ENCODE results near the gene TRRAP.

DNA sequence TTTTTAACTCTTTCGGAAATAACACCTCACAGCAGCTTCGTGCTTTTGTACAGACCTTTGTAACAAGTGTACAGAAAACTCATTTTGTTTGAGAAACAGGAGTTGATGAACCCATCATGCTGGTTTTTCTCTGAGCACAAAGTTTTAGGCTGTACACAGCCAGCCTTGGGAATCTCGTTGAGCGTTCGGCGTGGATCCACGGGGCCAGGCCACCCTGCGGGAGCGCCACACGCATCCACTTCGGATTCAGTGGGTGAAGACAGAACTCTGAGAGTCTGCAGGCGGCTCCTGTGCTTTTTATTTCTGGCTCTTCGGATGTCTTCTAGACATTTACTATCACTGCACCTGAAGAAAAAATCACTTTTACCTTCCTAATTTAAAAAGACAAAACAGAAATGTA is 134.4 kb downstream of the TRRAP start:
- TF ChIP-seq, protein P1, sequence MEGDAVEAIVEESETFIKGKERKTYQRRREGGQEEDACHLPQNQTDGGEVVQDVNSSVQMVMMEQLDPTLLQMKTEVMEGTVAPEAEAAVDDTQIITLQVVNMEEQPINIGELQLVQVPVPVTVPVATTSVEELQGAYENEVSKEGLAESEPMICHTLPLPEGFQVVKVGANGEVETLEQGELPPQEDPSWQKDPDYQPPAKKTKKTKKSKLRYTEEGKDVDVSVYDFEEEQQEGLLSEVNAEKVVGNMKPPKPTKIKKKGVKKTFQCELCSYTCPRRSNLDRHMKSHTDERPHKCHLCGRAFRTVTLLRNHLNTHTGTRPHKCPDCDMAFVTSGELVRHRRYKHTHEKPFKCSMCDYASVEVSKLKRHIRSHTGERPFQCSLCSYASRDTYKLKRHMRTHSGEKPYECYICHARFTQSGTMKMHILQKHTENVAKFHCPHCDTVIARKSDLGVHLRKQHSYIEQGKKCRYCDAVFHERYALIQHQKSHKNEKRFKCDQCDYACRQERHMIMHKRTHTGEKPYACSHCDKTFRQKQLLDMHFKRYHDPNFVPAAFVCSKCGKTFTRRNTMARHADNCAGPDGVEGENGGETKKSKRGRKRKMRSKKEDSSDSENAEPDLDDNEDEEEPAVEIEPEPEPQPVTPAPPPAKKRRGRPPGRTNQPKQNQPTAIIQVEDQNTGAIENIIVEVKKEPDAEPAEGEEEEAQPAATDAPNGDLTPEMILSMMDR (conservative IDR thresholded peaks at IDR 0.05), result no peak
- no peak for TF ChIP-seq EZH2 (IDR thresholded peaks at IDR 0.05; ENCODE audit: low read depth)
